HepG2 (cell line): ENCODE measurements around the gene LRRC3. TPM values are rescaled to one million over a fixed set of nuclear protein-coding genes. Genes with fewer than 3 reads are reported as not detected.

Experiments used
- ELK4 ChIP-seq: sonication (generic); formaldehyde crosslinking; IDR thresholded peaks from 2 replicates; pipeline ENCODE4 v1.9.0; 2021; ENCODE audit warnings: missing genetic modification reagents, borderline replicate concordance
- GFI1 ChIP-seq: sonication (generic); formaldehyde crosslinking; IDR thresholded peaks from 2 replicates; pipeline ENCODE4 v1.5.0; 2020; ENCODE audit warnings: missing genetic modification reagents, mild to moderate bottlenecking, borderline replicate concordance
- HIC2 ChIP-seq: sonication (generic); formaldehyde crosslinking; IDR thresholded peaks from 2 replicates; pipeline ENCODE4 v1.9.0; 2022; ENCODE audit warnings: low read depth, missing genetic modification reagents
- KDM6A ChIP-seq: IDR thresholded peaks from 2 replicates; pipeline ENCODE4 v1.6.1; 2016; ENCODE audit warnings: low read depth
- PBX2 ChIP-seq: IDR thresholded peaks from 2 replicates; pipeline ENCODE4 v1.6.1; 2016; ENCODE audit warnings: control low read depth
- RXRB ChIP-seq: IDR thresholded peaks from 2 replicates; pipeline ENCODE4 v1.6.1; 2016; ENCODE audit warnings: borderline replicate concordance, missing genetic modification reagents, missing compliant biosample characterization
- SKI ChIP-seq: fragments of 450-650 bp; IDR thresholded peaks from one replicate; pipeline ENCODE4 v1.6.1; 2018; ENCODE audit warnings: mild to moderate bottlenecking; ENCODE audit not compliant: partially characterized antibody
- SSRP1 ChIP-seq: IDR thresholded peaks from 2 replicates; pipeline ENCODE4 v1.6.1; 2016; ENCODE audit warnings: control low read depth
- STAT6 ChIP-seq: sonication (generic); formaldehyde crosslinking; IDR thresholded peaks from 2 replicates; pipeline ENCODE4 v1.4.0; 2020; ENCODE audit warnings: missing genetic modification reagents, mild to moderate bottlenecking, borderline replicate concordance
- ZNF136 ChIP-seq: sonication (generic); formaldehyde crosslinking; IDR thresholded peaks from 2 replicates; pipeline ENCODE4 v1.8.1; 2022; ENCODE audit warnings: low read depth, mild to moderate bottlenecking, moderate library complexity, missing genetic modification reagents
- ZNF180 ChIP-seq: sonication (generic); formaldehyde crosslinking; IDR thresholded peaks from 2 replicates; pipeline ENCODE4 v1.4.0; 2020; ENCODE audit warnings: low read depth, missing genetic modification reagents, borderline replicate concordance
- ZNF276 ChIP-seq: sonication (generic); formaldehyde crosslinking; IDR thresholded peaks from 2 replicates; pipeline ENCODE4 v1.4.0; 2020; ENCODE audit warnings: mild to moderate bottlenecking, low read depth, missing genetic modification reagents
- ZNF343 ChIP-seq: sonication (generic); formaldehyde crosslinking; IDR thresholded peaks from 2 replicates; pipeline ENCODE4 v1.4.0; 2020; ENCODE audit warnings: mild to moderate bottlenecking, missing genetic modification reagents
- ZNF44 ChIP-seq: sonication (generic); formaldehyde crosslinking; IDR thresholded peaks from 2 replicates; pipeline ENCODE4 v1.5.1; 2020; ENCODE audit warnings: mild to moderate bottlenecking, missing genetic modification reagents
- ZNF614 ChIP-seq: IDR thresholded peaks from 2 replicates; pipeline ENCODE4 v1.6.1; 2018; ENCODE audit warnings: missing biosample characterization, missing genetic modification reagents, inconsistent platforms, borderline replicate concordance
- ZNF691 ChIP-seq: sonication (generic); formaldehyde crosslinking; IDR thresholded peaks from 2 replicates; pipeline ENCODE4 v1.4.0; 2020; ENCODE audit warnings: missing genetic modification reagents, low read depth, mild to moderate bottlenecking, borderline replicate concordance
- ZNF775 ChIP-seq: sonication (generic); formaldehyde crosslinking; IDR thresholded peaks from 2 replicates; pipeline ENCODE4 v1.4.0; 2020; ENCODE audit warnings: missing genetic modification reagents, mild to moderate bottlenecking, moderate library complexity, borderline replicate concordance
- polyA plus RNA-seq, 8 experiments: library from polyadenylated mRNA; depleted of rRNA in 3 of 8; stranded (reverse) in 7 of 8; unstranded in 1 of 8; fragments of >200 nt; fragmentation: Illumina TruSeq in 4 of 8; extraction: Trizol in 4 of 8; gene quantifications; 2 replicates each; pipeline versions ENCODE4 v1.2.1 to v1.2.3, GENCODE V29; 2011 to 2016; ENCODE audit warnings: low read depth in 4 of 8, missing spikeins in 1 of 8, mixed read lengths in 1 of 8; ENCODE audit not compliant: insufficient read depth in 1 of 8
- total RNA-seq, 5 experiments: library from RNA; depleted of rRNA; stranded (reverse); fragments of >200 nt; fragmentation: Illumina TruSeq; extraction: Trizol; gene quantifications; 2 replicates each; pipeline ENCODE4 v1.2.3, GENCODE V29; 2016; ENCODE audit warnings: low read depth in 1 of 5

Gene LRRC3
- total and polyA plus RNA-seq, 2 of the 13 experiments (the other 11 are each of a cell fraction or from before 2014, with no cell fraction given) = 4.8 to 16.5 TPM

- TF ChIP-seq STAT6 (no peak; the same call in 1 of the 2 replicates), ZNF775 (CRISPR knock-in tag) (peak; percentile 71; the same call in 1 of the 2 replicates), ZNF136 (no peak), ZNF614 (CRISPR knock-in tag) (no peak), ZNF44 (CRISPR knock-in tag) (no peak; the same call in 1 of the 2 replicates), KDM6A (peak; percentile 68; the same call in 1 of the 2 replicates), ELK4 (CRISPR knock-in tag) (no peak), GFI1 (CRISPR knock-in tag) (peak; percentile 6; the same call in 1 of the 2 replicates), ZNF343 (CRISPR knock-in tag) (no peak), SKI (no peak), RXRB (CRISPR knock-in tag) (peak; percentile 73), ZNF691 (CRISPR knock-in tag) (peak; percentile 37; the same call in 1 of the 2 replicates), ZNF276 (CRISPR knock-in tag) (peak; percentile 94), SSRP1 (CRISPR knock-in tag) (no peak), PBX2 (no peak), HIC2 (CRISPR knock-in tag) (no peak), ZNF180 (no peak)
These were observed 27.4 kb downstream of the LRRC3 start (continued) for GRCh38 chr21:44482581-44483287.
